Endometrium (tissue), 2 donors: ENCODE data around the gene UBA6.

Source experiments
- FAIRE-seq: peaks from 2 replicates; lab custom pipeline; 2012; peaks lifted over from hg19 to GRCh38; lab: Jason Lieb, UNC
- donor health status: control.
- donor health status: control.

UBA6 gene

GRCh38 chr4:67576059-67576466 is 124.9 kb downstream of the UBA6 start:
- FAIRE-seq: no peak

GRCh38 chr4:67575232-67576058 is 125.5 kb downstream of the UBA6 start:
- no peak for FAIRE-seq

GRCh38 chr4:67573193-67573592 is 127.8 kb downstream of the UBA6 start:
- FAIRE-seq: no peak

- FAIRE-seq: no peak
Observed at GRCh38 chr4:67571975-67572374, 129.0 kb downstream of the UBA6 start.

- FAIRE-seq: no peak
Observed at GRCh38 chr4:67570537-67570936, 130.4 kb downstream of the UBA6 start.

- no peak for FAIRE-seq
Observed at GRCh38 chr4:67568820-67569219, 132.1 kb downstream of the UBA6 start.

- no peak for FAIRE-seq
Observed at GRCh38 chr4:67566335-67566734, 134.6 kb downstream of the UBA6 start.

GRCh38 chr4:67565284-67565683 is 135.7 kb downstream of the UBA6 start:
- FAIRE-seq: no peak
